GM13977 (cell line): ENCODE results near the gene LTA4H.

ENCODE experiments used
- DNase-seq: peaks from one replicate; pipeline ENCODE4 v3.0.0; 2012; ENCODE audit warnings: low spot score
- CTCF ChIP-seq: IDR thresholded peaks from 2 replicates; pipeline ENCODE4 v1.5.1; 2012; ENCODE audit warnings: mild to moderate bottlenecking, control low read depth; ENCODE audit not compliant: insufficient read depth; ENCODE audit errors: extremely low read depth, missing control alignments
- in situ Hi-C: fragments of 300-500 bp; cut with MboI; formaldehyde crosslinking; loops from one replicate; pipeline ENCODE4 v1.12.0; 2022; ENCODE audit warnings: low sequenced_read_pairs, low pct_unique_long_range_greater_than_20kb, mixed read lengths, inconsistent platforms; ENCODE audit not compliant: unreplicated experiment

LTA4H gene

GRCh38 chr12:95962222-95962621 is 73.2 kb downstream of the LTA4H start:
- DNase-seq, result no peak
- in situ Hi-C loops, result no loop called here
- TF ChIP-seq CTCF, result no peak

- no peak for DNase-seq
- TF ChIP-seq CTCF, result no peak
- in situ Hi-C loops, result no loop called here
These were observed 75.1 kb downstream of the LTA4H start for GRCh38 chr12:95960241-95960640.

GRCh38 chr12:95959107-95959506 is 76.3 kb downstream of the LTA4H start:
- no peak for TF ChIP-seq CTCF
- no peak for DNase-seq
- in situ Hi-C loops, result no loop called here

GRCh38 chr12:95956557-95957145 is 78.7 kb downstream of the LTA4H start:
- in situ Hi-C loops, result no loop called here
- TF ChIP-seq CTCF, result no peak
- DNase-seq, result no peak

- no peak for TF ChIP-seq CTCF
- no peak for DNase-seq
- in situ Hi-C loops, result no loop called here
These were observed 79.7 kb downstream of the LTA4H start for GRCh38 chr12:95955549-95956159.

GRCh38 chr12:95953000-95953399 is 82.4 kb downstream of the LTA4H start:
- no peak for TF ChIP-seq CTCF
- in situ Hi-C loops, result no loop called here
- no peak for DNase-seq

- in situ Hi-C loops, result no loop called here
- no peak for TF ChIP-seq CTCF
- DNase-seq, result no peak
These were observed 83.9 kb downstream of the LTA4H start for GRCh38 chr12:95951515-95951914.
